ENCODE results near the gene C1orf74. TPM values are rescaled to one million over a fixed set of nuclear protein-coding genes. Genes with fewer than 3 reads are reported as not detected.

Gene C1orf74
- 1.8 TPM for polyA plus RNA-seq (2013, experiment 1 of 2)
- polyA plus RNA-seq (2013, experiment 2 of 2): 1.7 TPM

DNA sequence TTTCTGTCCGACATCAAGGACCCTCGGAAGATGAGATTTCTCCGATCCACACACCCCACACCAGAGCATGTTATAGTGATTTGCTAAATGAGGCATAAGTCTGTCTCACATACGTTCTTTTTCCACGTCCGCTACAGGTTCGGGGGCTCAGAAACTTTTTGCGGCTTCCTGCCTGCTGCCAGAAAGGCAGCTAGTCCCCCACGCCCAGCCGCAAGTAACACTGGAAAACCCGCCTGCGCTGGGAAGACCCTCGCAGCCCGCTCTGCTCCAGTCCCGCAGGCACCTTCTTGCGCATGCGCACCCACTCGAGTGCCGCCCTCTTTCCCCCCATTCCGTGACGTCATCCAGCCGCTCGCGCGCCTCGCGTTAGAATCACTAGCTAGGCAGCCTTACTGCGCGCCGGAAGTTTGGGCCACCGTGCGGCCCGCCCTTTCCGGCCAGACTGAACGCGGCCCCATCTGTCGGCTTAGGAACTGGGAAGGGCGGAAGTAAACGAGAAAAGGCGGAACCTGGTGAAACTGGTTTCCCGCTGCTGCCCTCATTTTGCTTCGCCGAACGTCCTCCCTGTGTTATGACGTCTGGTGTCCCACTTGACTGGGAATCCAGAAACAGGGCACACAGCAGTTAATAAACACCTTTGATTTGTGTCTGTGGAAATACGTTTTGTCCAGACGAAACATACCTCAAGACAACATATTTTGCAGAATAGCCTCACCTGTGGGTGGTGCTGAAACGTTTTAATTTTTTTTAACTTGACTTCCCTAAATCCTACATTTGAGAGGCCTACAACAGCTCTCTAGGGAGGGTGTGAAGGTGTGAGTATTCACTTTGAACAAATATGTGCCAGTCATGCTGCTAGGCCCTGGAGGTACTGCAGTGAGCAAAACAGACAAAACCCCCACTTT lies at the start of gene C1orf74:
C1orf74 (minus strand) TSS at position 295 of the 905 bp plus-strand sequence. CDS start 925 bp downstream, outside the sequence.
- Histone ChIP-seq H3K36me3 (ENCODE audit: control insufficient read depth, insufficient read depth, low read length) (no peaks in the 10 kb centered on the region), H2AK5ac (ENCODE audit: low read length) (no peak within 1 kb of the TSS), H3K4me1 (ENCODE audit: control insufficient read depth, low read depth, low read length) (no peaks in the 10 kb centered on the region), H4K5ac (ENCODE audit: low read length) (peak within 1 kb of the TSS; percentile 99), H3K27me3 (ENCODE audit: insufficient read depth, low read length, poor library complexity) (no peaks in the 10 kb centered on the region), H3K4me2 (ENCODE audit: low read length) (peak within 1 kb of the TSS; percentile 91), H3K56ac (ENCODE audit: low read length) (peak within 1 kb of the TSS; percentile 96), H3K4ac (ENCODE audit: low read depth, low read length) (peak within 1 kb of the TSS; percentile 18), H4K8ac (ENCODE audit: low read depth, low read length) (peak within 1 kb of the TSS; percentile 99), H3K9ac (ENCODE audit: low read length) (peak within 1 kb of the TSS; percentile 99), H2BK120ac (ENCODE audit: low read depth, low read length) (no peak within 1 kb of the TSS), H3K27ac (ENCODE audit: low read depth, low read length) (no peak within 1 kb of the TSS), H3K4me3 (ENCODE audit: low read length) (peak within 1 kb of the TSS; percentile 98), H2BK15ac (replicated peaks; ENCODE audit: low read depth) (no peak within 1 kb of the TSS), H3K79me2 (ENCODE audit: control insufficient read depth, insufficient read depth, low read length) (no peaks in the 10 kb centered on the region), H3K79me1 (ENCODE audit: low read length) (peaks cover 4% of the 10 kb centered on the region), H3K18ac (ENCODE audit: low read length) (no peak within 1 kb of the TSS), H2BK5ac (ENCODE audit: low read length) (peak within 1 kb of the TSS; percentile 77), H3K23ac (ENCODE audit: low read length) (no peak within 1 kb of the TSS)
- WGBS (ENCODE audit: extremely low coverage, insufficient coverage, low lambda C conversion rate): no CpG with 5 or more reads among the region's 48 CpGs
- DNase-seq: peak; percentile 99

DNA sequence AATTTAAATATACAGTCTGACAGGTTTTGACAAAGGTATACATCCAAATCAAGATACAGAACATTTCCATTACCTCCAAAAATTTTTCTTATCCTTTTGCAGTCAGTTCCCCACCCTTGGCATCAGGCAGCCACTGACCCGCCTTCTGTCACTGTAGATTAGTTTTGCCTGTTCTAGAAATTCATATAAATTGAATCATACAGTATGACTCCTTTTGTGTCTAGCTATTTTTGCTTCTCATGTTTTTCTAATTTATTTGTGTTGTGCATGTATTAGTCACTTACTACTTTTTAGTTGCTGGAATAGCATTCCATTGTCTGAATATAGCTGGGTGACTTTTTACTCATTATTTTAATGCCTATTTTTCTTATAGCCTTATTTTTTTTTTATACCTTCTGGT lies 47.3 kb upstream of the C1orf74 start:
- no peak overlapping the region for H3K4ac ChIP-seq (ENCODE audit: low read depth, low read length)
- H2AK5ac ChIP-seq (ENCODE audit: low read length): no peak overlapping the region
- no peaks in the 10 kb centered on the region for H3K27me3 ChIP-seq (ENCODE audit: insufficient read depth, low read length, poor library complexity)
- no peak for DNase-seq
- H2BK15ac ChIP-seq (replicated peaks; ENCODE audit: low read depth): no peak overlapping the region
- no peak overlapping the region for H2BK120ac ChIP-seq (ENCODE audit: low read depth, low read length)
- WGBS (ENCODE audit: extremely low coverage, insufficient coverage, low lambda C conversion rate): no CpG with 5 or more reads among the region's 1 CpG
- H2BK5ac ChIP-seq (ENCODE audit: low read length): no peak overlapping the region
- H3K79me2 ChIP-seq (ENCODE audit: control insufficient read depth, insufficient read depth, low read length): peaks cover 3% of the 10 kb centered on the region
- H3K4me3 ChIP-seq (ENCODE audit: low read length): no peak overlapping the region
- H3K4me1 ChIP-seq (ENCODE audit: control insufficient read depth, low read depth, low read length): no peaks in the 10 kb centered on the region
- H3K79me1 ChIP-seq (ENCODE audit: low read length): no peaks in the 10 kb centered on the region
- peaks cover 9% of the 10 kb centered on the region for H3K36me3 ChIP-seq (ENCODE audit: control insufficient read depth, insufficient read depth, low read length)
- no peak overlapping the region for H3K18ac ChIP-seq (ENCODE audit: low read length)
- no peak overlapping the region for H3K23ac ChIP-seq (ENCODE audit: low read length)
- no peak overlapping the region for H4K8ac ChIP-seq (ENCODE audit: low read depth, low read length)
- no peak overlapping the region for H3K27ac ChIP-seq (ENCODE audit: low read depth, low read length)
- no peak overlapping the region for H3K9ac ChIP-seq (ENCODE audit: low read length)
- no peak overlapping the region for H3K56ac ChIP-seq (ENCODE audit: low read length)
- H3K4me2 ChIP-seq (ENCODE audit: low read length): no peak overlapping the region
- H4K5ac ChIP-seq (ENCODE audit: low read length): no peak overlapping the region

DNA sequence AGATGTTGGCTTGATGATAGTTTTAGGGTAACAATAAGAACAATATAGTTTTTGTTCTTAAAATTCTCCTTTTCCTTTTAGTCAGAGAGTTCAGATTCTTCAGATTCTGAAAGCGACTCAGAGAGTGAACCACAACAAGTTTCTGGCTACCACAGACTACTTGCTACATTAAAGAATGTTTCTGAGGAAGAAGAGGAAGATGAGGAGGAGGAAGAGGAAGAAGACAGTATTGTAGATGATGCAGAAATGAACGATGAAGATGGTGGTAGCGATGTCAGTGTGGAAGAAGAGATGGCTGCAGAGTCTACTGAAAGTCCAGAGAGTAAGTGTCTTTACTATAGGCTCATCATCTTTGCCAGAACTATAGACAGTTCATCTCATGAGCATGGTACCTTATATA lies 46.4 kb upstream of the C1orf74 start:
- no peak for DNase-seq
- no peak overlapping the region for H2BK15ac ChIP-seq (replicated peaks; ENCODE audit: low read depth)
- WGBS (ENCODE audit: extremely low coverage, insufficient coverage, low lambda C conversion rate): no CpG with 5 or more reads among the region's 3 CpGs
- H3K79me1 ChIP-seq (ENCODE audit: low read length): no peaks in the 10 kb centered on the region
- H3K56ac ChIP-seq (ENCODE audit: low read length): no peak overlapping the region
- H3K4me2 ChIP-seq (ENCODE audit: low read length): no peak overlapping the region
- H2AK5ac ChIP-seq (ENCODE audit: low read length): no peak overlapping the region
- H3K23ac ChIP-seq (ENCODE audit: low read length): no peak overlapping the region
- H2BK5ac ChIP-seq (ENCODE audit: low read length): no peak overlapping the region
- no peak overlapping the region for H4K5ac ChIP-seq (ENCODE audit: low read length)
- H3K79me2 ChIP-seq (ENCODE audit: control insufficient read depth, insufficient read depth, low read length): peaks cover 3% of the 10 kb centered on the region
- H3K27ac ChIP-seq (ENCODE audit: low read depth, low read length): no peak overlapping the region
- H3K4me1 ChIP-seq (ENCODE audit: control insufficient read depth, low read depth, low read length): no peaks in the 10 kb centered on the region
- H3K4me3 ChIP-seq (ENCODE audit: low read length): no peak overlapping the region
- H3K18ac ChIP-seq (ENCODE audit: low read length): no peak overlapping the region
- no peak overlapping the region for H4K8ac ChIP-seq (ENCODE audit: low read depth, low read length)
- no peak overlapping the region for H2BK120ac ChIP-seq (ENCODE audit: low read depth, low read length)
- H3K27me3 ChIP-seq (ENCODE audit: insufficient read depth, low read length, poor library complexity): no peaks in the 10 kb centered on the region
- H3K36me3 ChIP-seq (ENCODE audit: control insufficient read depth, insufficient read depth, low read length): peaks cover 9% of the 10 kb centered on the region
- H3K4ac ChIP-seq (ENCODE audit: low read depth, low read length): no peak overlapping the region
- H3K9ac ChIP-seq (ENCODE audit: low read length): no peak overlapping the region

GRCh38 chr1:209829716-209830115 lies 45.4 kb upstream of the C1orf74 start:
- Histone ChIP-seq H2BK5ac (ENCODE audit: low read length) (no peak overlapping the region), H3K4me1 (ENCODE audit: control insufficient read depth, low read depth, low read length) (no peaks in the 10 kb centered on the region), H3K4ac (ENCODE audit: low read depth, low read length) (no peak overlapping the region), H3K23ac (ENCODE audit: low read length) (no peak overlapping the region), H3K18ac (ENCODE audit: low read length) (no peak overlapping the region), H3K27ac (ENCODE audit: low read depth, low read length) (no peak overlapping the region), H3K79me1 (ENCODE audit: low read length) (no peaks in the 10 kb centered on the region), H2AK5ac (ENCODE audit: low read length) (no peak overlapping the region), H2BK120ac (ENCODE audit: low read depth, low read length) (no peak overlapping the region), H3K4me3 (ENCODE audit: low read length) (no peak overlapping the region), H4K8ac (ENCODE audit: low read depth, low read length) (no peak overlapping the region), H4K5ac (ENCODE audit: low read length) (no peak overlapping the region), H3K79me2 (ENCODE audit: control insufficient read depth, insufficient read depth, low read length) (peaks cover 3% of the 10 kb centered on the region), H3K4me2 (ENCODE audit: low read length) (no peak overlapping the region), H2BK15ac (replicated peaks; ENCODE audit: low read depth) (no peak overlapping the region), H3K36me3 (ENCODE audit: control insufficient read depth, insufficient read depth, low read length) (peaks cover 6% of the 10 kb centered on the region), H3K56ac (ENCODE audit: low read length) (no peak overlapping the region), H3K27me3 (ENCODE audit: insufficient read depth, low read length, poor library complexity) (no peaks in the 10 kb centered on the region), H3K9ac (ENCODE audit: low read length) (no peak overlapping the region)
- DNase-seq: no peak
- WGBS (ENCODE audit: extremely low coverage, insufficient coverage, low lambda C conversion rate): no CpG with 5 or more reads among the region's 2 CpGs

DNA sequence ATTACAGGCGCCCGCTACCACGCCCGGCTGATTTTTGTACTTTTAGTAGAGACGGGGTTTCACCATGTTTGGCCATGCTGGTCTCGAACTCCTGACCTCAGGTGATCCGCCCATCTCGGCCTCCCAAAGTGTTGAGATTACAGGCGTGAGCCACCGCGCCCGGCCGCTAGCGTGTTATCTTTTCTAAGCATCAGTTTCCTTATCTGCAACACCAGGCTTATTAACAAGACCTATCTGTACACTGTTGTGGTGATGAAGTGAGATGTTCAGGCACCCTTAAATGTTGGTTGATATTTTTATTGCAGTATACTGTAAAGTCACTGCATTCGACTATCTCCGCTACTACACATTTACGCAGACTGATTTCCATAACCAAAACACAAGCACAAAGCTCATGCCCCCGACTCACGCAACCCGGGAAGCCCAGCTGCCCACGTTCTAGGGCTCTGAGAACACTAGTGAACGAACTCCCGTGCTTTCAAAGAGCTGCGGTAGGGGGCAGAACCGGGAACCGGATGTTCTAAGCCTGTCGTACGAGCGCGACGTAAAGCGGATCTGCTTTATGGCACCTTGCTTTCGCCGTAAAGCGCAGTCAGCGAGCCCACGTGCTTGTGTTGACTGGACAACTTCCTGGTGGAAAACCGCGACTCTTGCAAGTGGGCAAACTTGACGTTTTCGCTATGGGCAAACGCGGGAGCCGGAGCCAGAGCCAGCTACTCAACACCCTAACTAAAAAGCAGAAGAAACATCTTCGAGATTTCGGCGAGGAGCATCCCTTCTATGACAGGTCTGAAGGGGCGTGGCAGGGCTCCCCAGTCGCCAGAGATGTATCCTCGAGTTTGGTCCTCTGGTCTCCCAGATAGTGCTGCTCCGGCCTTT lies 43.3 kb upstream of the C1orf74 start, which contains the start of gene UTP25:
UTP25 (plus strand) TSS at position 589 of the 879 bp plus-strand sequence; CDS start at position 681, 92 bp downstream.
- WGBS (ENCODE audit: extremely low coverage, insufficient coverage, low lambda C conversion rate): no CpG with 5 or more reads among the region's 51 CpGs
- Histone ChIP-seq H3K4me1 (ENCODE audit: control insufficient read depth, low read depth, low read length) (no peaks in the 10 kb centered on the region), H2BK5ac (ENCODE audit: low read length) (no peak within 1 kb of the TSS), H3K9ac (ENCODE audit: low read length) (peak within 1 kb of the TSS; percentile 75), H3K56ac (ENCODE audit: low read length) (peak within 1 kb of the TSS; percentile 84), H3K18ac (ENCODE audit: low read length) (no peak within 1 kb of the TSS), H3K4me3 (ENCODE audit: low read length) (peak within 1 kb of the TSS; percentile 88), H3K36me3 (ENCODE audit: control insufficient read depth, insufficient read depth, low read length) (peaks cover 4% of the 10 kb centered on the region), H4K8ac (ENCODE audit: low read depth, low read length) (peak within 1 kb of the TSS; percentile 97), H3K79me1 (ENCODE audit: low read length) (no peaks in the 10 kb centered on the region), H3K27me3 (ENCODE audit: insufficient read depth, low read length, poor library complexity) (no peaks in the 10 kb centered on the region), H3K4ac (ENCODE audit: low read depth, low read length) (peak within 1 kb of the TSS; percentile 16), H3K23ac (ENCODE audit: low read length) (no peak within 1 kb of the TSS), H3K27ac (ENCODE audit: low read depth, low read length) (peak within 1 kb of the TSS; percentile 51), H3K4me2 (ENCODE audit: low read length) (peak within 1 kb of the TSS; percentile 58), H2BK15ac (replicated peaks; ENCODE audit: low read depth) (no peak within 1 kb of the TSS), H2AK5ac (ENCODE audit: low read length) (no peak within 1 kb of the TSS), H3K79me2 (ENCODE audit: control insufficient read depth, insufficient read depth, low read length) (peaks cover 3% of the 10 kb centered on the region), H4K5ac (ENCODE audit: low read length) (no peak within 1 kb of the TSS), H2BK120ac (ENCODE audit: low read depth, low read length) (no peak within 1 kb of the TSS)
- peak; percentile 98 for DNase-seq

All from mesendoderm (in vitro differentiated cells).